SK-N-SH (cell line): ENCODE measurements around the gene TTC21A. TPM values are rescaled to one million over a fixed set of nuclear protein-coding genes. Genes with fewer than 3 reads are reported as not detected.

Experiments used
- CTCF ChIA-PET: fragments of 300-600, 350-600 bp; formaldehyde crosslinking; extraction: SDS; loops from one replicate; lab custom pipeline; 2021; lab: Yijun Ruan, JAX
- POLR2A ChIA-PET: fragments of 350-600 bp; sonication (Branson Sonifier 250); formaldehyde crosslinking; extraction: SDS; loops from one replicate; lab custom pipeline; 2020; ENCODE audit warnings: antibody characterized with exemption, inconsistent platforms; lab: Yijun Ruan, JAX
- DNase-seq: peaks from one replicate; pipeline ENCODE4 v3.0.0; 2012
- H2AFZ ChIP-seq: fragments of 200-600 bp; sonication (generic); 2 replicates; pipeline ENCODE4 v1.8.1; 2016; ENCODE audit warnings: antibody characterized with exemption, mild to moderate bottlenecking, low read depth
- H3F3A ChIP-seq: fragments of 200-600 bp; sonication (generic); replicated peaks from 2 replicates; pipeline ENCODE3; 2016; ENCODE audit warnings: antibody characterized with exemption, mild to moderate bottlenecking; ENCODE audit not compliant: insufficient read depth
- H3K27ac ChIP-seq, 2 experiments: fragments of 200-500 bp in 1 of 2; fragments of 200-600 bp in 1 of 2; sonication (Bioruptor generic) in 1 of 2; sonication (generic), shearing (Covaris generic) in 1 of 2; 2 replicates each; pipeline versions ENCODE4 v1.5.1 to v1.6.1; 2014 to 2016; ENCODE audit warnings: low read depth in 2 of 2, inconsistent platforms in 1 of 2, low read length in 1 of 2, mild to moderate bottlenecking in 1 of 2, mixed read lengths in 1 of 2
- H3K27me3 ChIP-seq: fragments of 200-600 bp; sonication (generic), shearing (Covaris generic); 2 replicates; pipeline ENCODE4 v1.6.1; 2016; ENCODE audit warnings: mixed run types; ENCODE audit not compliant: insufficient read depth
- H3K36me3 ChIP-seq, 2 experiments: fragments of 200-500 bp in 1 of 2; fragments of 200-600 bp in 1 of 2; sonication (Bioruptor generic) in 1 of 2; sonication (generic) in 1 of 2; replicated peaks in 1 of 2; 2 replicates each; pipeline versions ENCODE3 to v1.5.1; 2014 to 2016; ENCODE audit warnings: low read length in 1 of 2, mild to moderate bottlenecking in 1 of 2; ENCODE audit not compliant: insufficient read depth in 2 of 2, control insufficient read depth in 1 of 2
- H3K4me1 ChIP-seq, 2 experiments: fragments of 200-500 bp in 1 of 2; fragments of 200-600 bp in 1 of 2; sonication (Bioruptor generic) in 1 of 2; sonication (generic), shearing (Covaris generic) in 1 of 2; 2 replicates each; pipeline versions ENCODE4 v1.5.1 to v1.6.1; 2014 to 2016; ENCODE audit warnings: low read depth in 1 of 2, low read length in 1 of 2, mixed run types in 1 of 2; ENCODE audit not compliant: insufficient read depth in 2 of 2, control insufficient read depth in 1 of 2
- H3K4me2 ChIP-seq: fragments of 200-600 bp; sonication (generic), shearing (Covaris generic); 2 replicates; pipeline ENCODE4 v1.6.1; 2017; ENCODE audit warnings: mixed run types
- H3K4me3 ChIP-seq, 2 experiments: fragments of 200-500 bp in 1 of 2; fragments of 200-600 bp in 1 of 2; sonication (Bioruptor generic) in 1 of 2; sonication (generic), shearing (Covaris generic) in 1 of 2; 2 replicates each; pipeline versions ENCODE4 v1.5.1 to v1.8.1; 2014 to 2016; ENCODE audit warnings: low read depth in 2 of 2, inconsistent platforms in 1 of 2, low read length in 1 of 2, mild to moderate bottlenecking in 1 of 2, mixed read lengths in 1 of 2, moderate library complexity in 1 of 2
- H3K79me2 ChIP-seq: fragments of 200-600 bp; sonication (generic); 2 replicates; pipeline ENCODE4 v1.8.1; 2017; ENCODE audit warnings: mild to moderate bottlenecking; ENCODE audit not compliant: insufficient read depth
- H3K9ac ChIP-seq: fragments of 200-600 bp; sonication (generic); 2 replicates; pipeline ENCODE4 v1.6.1; 2017; ENCODE audit warnings: mixed run types
- H3K9me2 ChIP-seq: fragments of 200-600 bp; sonication (generic); 2 replicates; pipeline ENCODE4 v1.6.1; 2017; ENCODE audit warnings: mixed run types
- H3K9me3 ChIP-seq: fragments of 200-600 bp; sonication (generic); 2 replicates; pipeline ENCODE4 v1.6.1; 2017; ENCODE audit warnings: mixed run types, mild to moderate bottlenecking, moderate library complexity
- H4K20me1 ChIP-seq: fragments of 200-600 bp; sonication (generic); 2 replicates; pipeline ENCODE4 v1.6.1; 2017; ENCODE audit warnings: mild to moderate bottlenecking, mixed run types; ENCODE audit not compliant: insufficient read depth
- CTCF ChIP-seq: fragments of 200-600 bp; sonication (generic); IDR thresholded peaks from 2 replicates; pipeline ENCODE4 v1.6.1; 2017; ENCODE audit warnings: antibody characterized with exemption, mild to moderate bottlenecking, moderate library complexity
- ELF1 ChIP-seq: IDR thresholded peaks from 2 replicates; pipeline ENCODE4 v1.4.0; 2012
- EZH2phosphoT487 ChIP-seq: fragments of 200-600 bp; sonication (generic); IDR thresholded peaks from 2 replicates; pipeline ENCODE4 v1.6.1; 2017; ENCODE audit warnings: low read depth, mixed run types, mild to moderate bottlenecking, antibody characterized with exemption, moderate library complexity, borderline replicate concordance
- FOSL2 ChIP-seq: IDR thresholded peaks from 2 replicates; pipeline ENCODE4 v1.4.0; 2012; ENCODE audit warnings: low read depth, mild to moderate bottlenecking, moderate library complexity, borderline replicate concordance
- FOXJ3 ChIP-seq: sonication (generic); formaldehyde crosslinking; IDR thresholded peaks from 2 replicates; pipeline ENCODE4 v1.5.1; 2020; ENCODE audit warnings: mild to moderate bottlenecking, missing genetic modification reagents
- GABPA ChIP-seq: IDR thresholded peaks from 2 replicates; pipeline ENCODE4 v1.4.0; 2012; ENCODE audit warnings: low read depth, mild to moderate bottlenecking
- JUND ChIP-seq: IDR thresholded peaks from 2 replicates; pipeline ENCODE4 v1.4.0; 2012
- MXI1 ChIP-seq: IDR thresholded peaks from 2 replicates; pipeline ENCODE4 v1.6.1; 2012; ENCODE audit warnings: mild to moderate bottlenecking, low read depth, low read length, improper control_type of control experiment
- NFIC ChIP-seq: IDR thresholded peaks from 2 replicates; pipeline ENCODE4 v1.4.0; 2012; ENCODE audit warnings: borderline replicate concordance
- PBX3 ChIP-seq: IDR thresholded peaks from 2 replicates; pipeline ENCODE4; 2012
- RCOR1 ChIP-seq: fragments of 150-350 bp; IDR thresholded peaks from 2 replicates; pipeline ENCODE4 v1.6.1; 2017; ENCODE audit warnings: antibody characterized with exemption, low read length
- RFX5 ChIP-seq: IDR thresholded peaks from 2 replicates; pipeline ENCODE4 v1.6.1; 2012; ENCODE audit warnings: mild to moderate bottlenecking, improper control_type of control experiment, low read length
- RXRA ChIP-seq: IDR thresholded peaks from 2 replicates; pipeline ENCODE4 v1.4.0; 2012; ENCODE audit warnings: low read depth, mild to moderate bottlenecking, borderline replicate concordance
- TAF1 ChIP-seq: IDR thresholded peaks from 2 replicates; pipeline ENCODE4 v1.6.1; 2012; ENCODE audit warnings: low read depth, mild to moderate bottlenecking, low read length, moderate library complexity, borderline replicate concordance
- TCF12 ChIP-seq: IDR thresholded peaks from 2 replicates; pipeline ENCODE4 v1.4.0; 2012
- TEAD4 ChIP-seq: IDR thresholded peaks from 2 replicates; pipeline ENCODE4 v1.4.0; 2012; ENCODE audit warnings: mild to moderate bottlenecking, borderline replicate concordance; ENCODE audit not compliant: insufficient read depth
- WGBS: methylation state at CpG from one replicate; pipeline ENCODE4 v1.1.6; 2017; ENCODE audit warnings: low lambda C conversion rate; 5-methylcytosine and 5-hydroxymethylcytosine counted together
- polyA plus RNA-seq, 3 experiments: library from polyadenylated mRNA; depleted of rRNA; stranded (reverse); fragments of >200 nt; gene quantifications; 2 replicates each; pipeline ENCODE4 v1.2.3, GENCODE V29; 2012
- TF ChIP-seq, protein P1 (sequence below): IDR thresholded peaks from 2 replicates; pipeline ENCODE4 v1.6.1; 2012; ENCODE audit warnings: mild to moderate bottlenecking, low read depth, low read length, moderate library complexity
- TF ChIP-seq, protein P2 (sequence below): fragments of 150-350 bp; IDR thresholded peaks from 2 replicates; pipeline ENCODE4 v1.6.1; 2017; ENCODE audit warnings: antibody characterized with exemption, low read length, low read depth, borderline replicate concordance
- TF ChIP-seq, protein P3 (sequence below): fragments of 150-350 bp; IDR thresholded peaks from 2 replicates; pipeline ENCODE4 v1.6.1; 2016; ENCODE audit warnings: mild to moderate bottlenecking, low read depth, low read length

Gene TTC21A
- polyA plus RNA-seq, 1 of the 3 experiments (the other 2 are of a cell fraction) = 3.9 TPM

- Histone ChIP-seq H3K27me3 (no peaks in the 10 kb centered on the region), H3K9ac (no peak overlapping the region)
- CTCF ChIA-PET = interaction anchor here (14.8 kb wide), 1 partner anchor 168 kb away, joined by 223 read pairs; no protein-coding TSS in a partner anchor
- TF ChIP-seq, protein P1, sequence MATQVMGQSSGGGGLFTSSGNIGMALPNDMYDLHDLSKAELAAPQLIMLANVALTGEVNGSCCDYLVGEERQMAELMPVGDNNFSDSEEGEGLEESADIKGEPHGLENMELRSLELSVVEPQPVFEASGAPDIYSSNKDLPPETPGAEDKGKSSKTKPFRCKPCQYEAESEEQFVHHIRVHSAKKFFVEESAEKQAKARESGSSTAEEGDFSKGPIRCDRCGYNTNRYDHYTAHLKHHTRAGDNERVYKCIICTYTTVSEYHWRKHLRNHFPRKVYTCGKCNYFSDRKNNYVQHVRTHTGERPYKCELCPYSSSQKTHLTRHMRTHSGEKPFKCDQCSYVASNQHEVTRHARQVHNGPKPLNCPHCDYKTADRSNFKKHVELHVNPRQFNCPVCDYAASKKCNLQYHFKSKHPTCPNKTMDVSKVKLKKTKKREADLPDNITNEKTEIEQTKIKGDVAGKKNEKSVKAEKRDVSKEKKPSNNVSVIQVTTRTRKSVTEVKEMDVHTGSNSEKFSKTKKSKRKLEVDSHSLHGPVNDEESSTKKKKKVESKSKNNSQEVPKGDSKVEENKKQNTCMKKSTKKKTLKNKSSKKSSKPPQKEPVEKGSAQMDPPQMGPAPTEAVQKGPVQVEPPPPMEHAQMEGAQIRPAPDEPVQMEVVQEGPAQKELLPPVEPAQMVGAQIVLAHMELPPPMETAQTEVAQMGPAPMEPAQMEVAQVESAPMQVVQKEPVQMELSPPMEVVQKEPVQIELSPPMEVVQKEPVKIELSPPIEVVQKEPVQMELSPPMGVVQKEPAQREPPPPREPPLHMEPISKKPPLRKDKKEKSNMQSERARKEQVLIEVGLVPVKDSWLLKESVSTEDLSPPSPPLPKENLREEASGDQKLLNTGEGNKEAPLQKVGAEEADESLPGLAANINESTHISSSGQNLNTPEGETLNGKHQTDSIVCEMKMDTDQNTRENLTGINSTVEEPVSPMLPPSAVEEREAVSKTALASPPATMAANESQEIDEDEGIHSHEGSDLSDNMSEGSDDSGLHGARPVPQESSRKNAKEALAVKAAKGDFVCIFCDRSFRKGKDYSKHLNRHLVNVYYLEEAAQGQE = no peak
- TF ChIP-seq TCF12 (no peak), RXRA (no peak), JUND (no peak), CTCF (no peak), MXI1 (no peak), FOXJ3 (CRISPR knock-in tag) (no peak), RCOR1 (no peak), TAF1 (no peak), EZH2phosphoT487 (no peak), RFX5 (no peak), FOSL2 (no peak), GABPA (no peak), ELF1 (no peak), TEAD4 (no peak), PBX3 (no peak), NFIC (no peak)
- TF ChIP-seq, protein P2, sequence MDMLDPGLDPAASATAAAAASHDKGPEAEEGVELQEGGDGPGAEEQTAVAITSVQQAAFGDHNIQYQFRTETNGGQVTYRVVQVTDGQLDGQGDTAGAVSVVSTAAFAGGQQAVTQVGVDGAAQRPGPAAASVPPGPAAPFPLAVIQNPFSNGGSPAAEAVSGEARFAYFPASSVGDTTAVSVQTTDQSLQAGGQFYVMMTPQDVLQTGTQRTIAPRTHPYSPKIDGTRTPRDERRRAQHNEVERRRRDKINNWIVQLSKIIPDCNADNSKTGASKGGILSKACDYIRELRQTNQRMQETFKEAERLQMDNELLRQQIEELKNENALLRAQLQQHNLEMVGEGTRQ = no peak
- TF ChIP-seq, protein P3, sequence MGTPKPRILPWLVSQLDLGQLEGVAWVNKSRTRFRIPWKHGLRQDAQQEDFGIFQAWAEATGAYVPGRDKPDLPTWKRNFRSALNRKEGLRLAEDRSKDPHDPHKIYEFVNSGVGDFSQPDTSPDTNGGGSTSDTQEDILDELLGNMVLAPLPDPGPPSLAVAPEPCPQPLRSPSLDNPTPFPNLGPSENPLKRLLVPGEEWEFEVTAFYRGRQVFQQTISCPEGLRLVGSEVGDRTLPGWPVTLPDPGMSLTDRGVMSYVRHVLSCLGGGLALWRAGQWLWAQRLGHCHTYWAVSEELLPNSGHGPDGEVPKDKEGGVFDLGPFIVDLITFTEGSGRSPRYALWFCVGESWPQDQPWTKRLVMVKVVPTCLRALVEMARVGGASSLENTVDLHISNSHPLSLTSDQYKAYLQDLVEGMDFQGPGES = no peak
- TF ChIP-seq, all 33 proteins: peak for 0
- Histone ChIP-seq H2AFZ (no peak overlapping the region), H3K27ac (no peak overlapping the region), H3K4me3 (no peak overlapping the region), H3K4me2 (no peak overlapping the region), H3K4me1 (0 out of 4 replicates have a peak, but pooled peaks cover 0 to 6% of the 10 kb centered on the region in 2 experiments), H3F3A (no peaks in the 10 kb centered on the region), H3K36me3 (no peaks in the 10 kb centered on the region), H3K9me3 (no peaks in the 10 kb centered on the region), H4K20me1 (no peaks in the 10 kb centered on the region), H3K9me2 (no peaks in the 10 kb centered on the region), H3K79me2 (no peaks in the 10 kb centered on the region)
- no peak for DNase-seq
- WGBS = 83% methylated on average over 1 of the region's 1 CpG
- POLR2A ChIA-PET = no interaction called here
These were observed 15.3 kb downstream of the TTC21A start for GRCh38 chr3:39122813-39123212.
